ENCODE results near the gene SUPT16H. TPM values are rescaled to one million over a fixed set of nuclear protein-coding genes. Genes with fewer than 3 reads are reported as not detected.

Gene SUPT16H
- total and polyA plus RNA-seq, 2 of the 8 experiments (the other 6 are each of a cell fraction or from before 2014, with no cell fraction given), result 138 to 201 TPM

GRCh38 chr14:21302013-21302835 lies 81.6 kb downstream of the SUPT16H start:
- Histone ChIP-seq H3K4ac (replicated peaks; ENCODE audit: insufficient read length, low read depth, low read length) (no peak overlapping the region), H4K5ac (ENCODE audit: insufficient read length, low read depth, low read length) (no peak overlapping the region), H2BK120ac (replicated peaks; ENCODE audit: low read depth, low read length) (no peak overlapping the region), H3K23me2 (ENCODE audit: low read depth, low read length) (peaks cover 7% of the 10 kb centered on the region; the same call in 1 of the 2 replicates), H2BK15ac (ENCODE audit: low read length) (no peak overlapping the region), H3K4me3 (ENCODE audit: extremely low read depth in 1 of 4, insufficient read depth in 2 of 4, low read depth in 3 of 4, low read length in 4 of 4) (no peak overlapping the region), H4K91ac (replicated peaks; ENCODE audit: insufficient read length, low read length) (no peak overlapping the region), H2AK5ac (ENCODE audit: low read depth, low read length) (no peak overlapping the region), H2BK5ac (ENCODE audit: low read depth, low read length) (no peak overlapping the region), H3K79me2 (ENCODE audit: control insufficient read depth in 1 of 2, insufficient read depth in 2 of 2, low read length in 2 of 2) (no peaks in the 10 kb centered on the region), H2BK12ac (ENCODE audit: low read depth, low read length) (no peak overlapping the region), H3K18ac (ENCODE audit: extremely low read depth, low read length) (no peak overlapping the region), H3K79me1 (ENCODE audit: low read depth, low read length) (no peaks in the 10 kb centered on the region), H3K56ac (replicated peaks; ENCODE audit: insufficient read length, low read depth, low read length) (no peak overlapping the region), H3K14ac (ENCODE audit: insufficient read length) (no peak overlapping the region), H2BK20ac (ENCODE audit: low read length) (no peak overlapping the region), H3K9ac (replicated peaks in 1 of 4; ENCODE audit: extremely low read depth in 1 of 4, low read depth in 3 of 4, low read length in 3 of 4) (no peak overlapping the region), H3K27me3 (replicated peaks in 1 of 4; ENCODE audit: control insufficient read depth in 3 of 4, extremely low read depth in 1 of 4, insufficient read depth in 3 of 4, low read length in 3 of 4) (no peaks in the 10 kb centered on the region), H3K4me1 (replicated peaks in 1 of 4; ENCODE audit: control insufficient read depth in 3 of 4, insufficient read depth in 4 of 4, low read length in 3 of 4) (peaks cover 0 to 3% (median 2%) of the 10 kb centered on the region in 4 experiments; a peak in 2 of 7 replicates), H2AFZ (ENCODE audit: low read length) (no peak overlapping the region), H3K9me3 (ENCODE audit: insufficient read depth in 2 of 2, low read depth in 1 of 2, low read length in 1 of 2) (no peaks in the 10 kb centered on the region), H3K36me3 (ENCODE audit: control insufficient read depth in 2 of 4, insufficient read depth in 4 of 4, low read length in 3 of 4) (no peaks in the 10 kb centered on the region), H3K27ac (ENCODE audit: low read depth, low read length) (no peak overlapping the region), H3K23ac (ENCODE audit: insufficient read length) (no peak overlapping the region), H4K20me1 (replicated peaks in 1 of 2; ENCODE audit: control insufficient read depth in 1 of 2, insufficient read depth in 2 of 2, low read length in 2 of 2) (no peaks in the 10 kb centered on the region), H4K8ac (ENCODE audit: extremely low read depth, insufficient read depth, low read length) (no peak overlapping the region), H3K4me2 (ENCODE audit: insufficient read depth in 1 of 2, low read depth in 2 of 2, low read length in 2 of 2) (no peak overlapping the region; a peak in 1 of 4 replicates)
- 93% methylated on average over 8 of the region's 8 CpGs; no CpG with 5 or more reads in 1 of the 2 experiments for WGBS, 2 experiments (ENCODE audit: extremely low coverage in 1 of 2, insufficient coverage in 1 of 2, insufficient read length in 1 of 2, insufficient replicate concordance in 2 of 2, low coverage in 1 of 2, low lambda C conversion rate in 2 of 2, missing lambda C conversion rate in 1 of 2)
- ChIA-PET CTCF (ENCODE audit: partially characterized antibody) (interaction anchor here (0.5 to 2.2 kb wide), 5 partner anchors 17 to 37 kb away, joined by 3 to 6 read pairs (median 3); no protein-coding TSS in a partner anchor), POLR2A (ENCODE audit: partially characterized antibody) (interaction anchor here (0.6 to 2.2 kb wide), 4 partner anchors 8 to 37 kb away, joined by 3 to 9 read pairs (median 4); no protein-coding TSS in a partner anchor)
- TF ChIP-seq RFX5 (IDR thresholded peaks at IDR 0.05; ENCODE audit: borderline replicate concordance, low read depth, low read length) (no peak), RAD21 (IDR thresholded peaks at IDR 0.05 in 1 of 2, conservative IDR thresholded peaks at IDR 0.05 in 1 of 2; ENCODE audit: low read depth in 2 of 2, low read length in 2 of 2) (no peak)
- DNase-seq (ENCODE audit: low read depth in 1 of 2, low spot score in 2 of 2), result no peak
- no peak for FAIRE-seq
